Smooth muscle cell (in vitro differentiated cells): ENCODE measurements around the gene RADIL. TPM values are rescaled to one million over a fixed set of nuclear protein-coding genes. Genes with fewer than 3 reads are reported as not detected.

Source experiments
- DNase-seq: peaks from one replicate; lab custom pipeline; 2025; ENCODE audit not compliant: unreplicated experiment; lab: John Stamatoyannopoulos, UW
- H2AFZ ChIP-seq: fragments of 200-600 bp; sonication (generic); 2 replicates; pipeline ENCODE4 v1.6.0; 2016; ENCODE audit warnings: antibody characterized with exemption, low read depth, mild to moderate bottlenecking
- H3F3A ChIP-seq: fragments of 200-600 bp; sonication (generic); 2 replicates; pipeline ENCODE4 v1.6.0; 2017; ENCODE audit warnings: antibody characterized with exemption, low read depth
- H3K27ac ChIP-seq: fragments of 200-600 bp; sonication (generic); 2 replicates; pipeline ENCODE4 v1.5.1; 2016; ENCODE audit warnings: low read depth, mild to moderate bottlenecking
- H3K27me3 ChIP-seq: fragments of 200-600 bp; sonication (generic); 2 replicates; pipeline ENCODE4 v1.6.1; 2016; ENCODE audit warnings: low read depth, mild to moderate bottlenecking
- H3K36me3 ChIP-seq: fragments of 200-600 bp; sonication (generic); 2 replicates; pipeline ENCODE4 v1.5.1; 2016; ENCODE audit warnings: low read depth
- H3K4me1 ChIP-seq: fragments of 200-600 bp; sonication (generic); 2 replicates; pipeline ENCODE4 v1.5.1; 2016; ENCODE audit warnings: low read depth
- H3K4me2 ChIP-seq: fragments of 200-600 bp; sonication (generic); 2 replicates; pipeline ENCODE4 v1.6.0; 2016; ENCODE audit warnings: mild to moderate bottlenecking
- H3K4me3 ChIP-seq: fragments of 200-600 bp; sonication (generic); 2 replicates; pipeline ENCODE4 v1.5.1; 2016; ENCODE audit warnings: mild to moderate bottlenecking
- H3K79me2 ChIP-seq: fragments of 200-600 bp; sonication (generic); 2 replicates; pipeline ENCODE4 v1.6.0; 2016; ENCODE audit warnings: low read depth, mild to moderate bottlenecking
- H3K9ac ChIP-seq: fragments of 200-600 bp; sonication (generic); 2 replicates; pipeline ENCODE4 v1.6.0; 2016; ENCODE audit warnings: low read depth
- H3K9me3 ChIP-seq: fragments of 200-600 bp; sonication (generic); replicated peaks from 2 replicates; pipeline ENCODE4 v1.5.1; 2016; ENCODE audit warnings: low read depth
- H4K20me1 ChIP-seq: fragments of 200-600 bp; sonication (generic); 2 replicates; pipeline ENCODE4 v1.6.0; 2016; ENCODE audit warnings: low read depth
- CTCF ChIP-seq: fragments of 200-600 bp; sonication (generic); IDR thresholded peaks from 2 replicates; pipeline ENCODE4 v1.5.1; 2017; ENCODE audit warnings: borderline replicate concordance, mild to moderate bottlenecking, antibody characterized with exemption; ENCODE audit not compliant: insufficient read depth, poor library complexity, severe bottlenecking
- WGBS: methylation state at CpG from one replicate; pipeline ENCODE4 v1.1.7; 2016; ENCODE audit warnings: low lambda C conversion rate; 5-methylcytosine and 5-hydroxymethylcytosine counted together
- polyA plus RNA-seq: library from polyadenylated mRNA; unstranded; fragments of >200 nt; fragmentation: Nextera tagmentation; extraction: Ambion mirVana; gene quantifications from 2 replicates; pipeline ENCODE4 v1.2.1, GENCODE V29; 2016
- total RNA-seq: library from RNA; depleted of rRNA; stranded (reverse); fragments of >200 nt; gene quantifications from 2 replicates; pipeline ENCODE4 v1.2.3, GENCODE V29; 2014

The RADIL gene
- total and polyA plus RNA-seq, 2 experiments from 2014 or later = 4.7 to 10.7 TPM

DNA sequence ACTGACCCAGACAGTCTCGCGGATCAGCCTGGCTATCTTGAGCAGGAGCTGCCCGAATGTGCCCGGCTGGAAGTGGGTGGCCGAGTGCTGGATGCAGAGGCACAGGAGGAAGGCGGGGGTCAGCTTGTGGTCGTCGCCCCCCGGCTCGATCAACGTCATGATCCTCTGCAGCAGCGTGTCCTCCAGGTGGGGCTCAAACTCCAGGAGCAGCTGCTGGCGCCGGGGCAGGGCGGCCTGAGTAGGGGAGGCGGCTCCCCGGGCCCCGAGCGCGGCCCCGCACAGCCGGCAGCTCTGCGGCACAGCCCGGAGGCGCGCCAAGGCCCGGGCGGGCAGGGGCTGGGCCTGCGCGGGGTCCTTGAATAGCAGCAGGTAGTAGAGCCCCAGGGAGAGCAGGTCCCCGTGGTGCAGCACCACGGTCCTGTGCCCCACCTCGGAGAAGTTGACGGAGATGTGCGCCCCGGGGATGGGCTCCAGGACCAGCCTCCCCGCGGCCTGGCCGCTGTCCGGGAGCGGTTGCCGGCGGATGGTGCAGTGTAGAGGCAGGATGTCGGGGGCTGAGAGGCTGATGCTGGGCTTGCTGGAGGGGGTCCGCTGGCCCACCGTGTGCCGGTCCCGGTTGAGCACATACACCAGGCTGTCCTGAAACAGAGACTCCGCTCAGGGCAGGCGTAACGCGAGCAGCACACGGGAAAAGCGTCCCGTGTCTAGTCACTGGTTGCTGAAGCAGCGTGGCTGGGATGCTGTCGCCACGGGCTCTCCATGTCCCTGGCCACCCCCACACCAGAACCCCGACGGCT is 48.7 kb downstream of the RADIL start:
- no peaks in the 10 kb centered on the region for H3F3A ChIP-seq
- H3K36me3 ChIP-seq = no peaks in the 10 kb centered on the region
- H3K27ac ChIP-seq = no peak overlapping the region
- 96% methylated on average over 43 of the region's 60 CpGs for WGBS
- H3K4me1 ChIP-seq = peaks cover 6% of the 10 kb centered on the region
- DNase-seq = no peak
- no peak overlapping the region for H3K4me2 ChIP-seq
- H4K20me1 ChIP-seq = no peaks in the 10 kb centered on the region
- H3K4me3 ChIP-seq = no peak overlapping the region
- no peaks in the 10 kb centered on the region for H3K79me2 ChIP-seq
- no peak overlapping the region for H2AFZ ChIP-seq
- no peaks in the 10 kb centered on the region for H3K9me3 ChIP-seq
- H3K9ac ChIP-seq = no peak overlapping the region
- TF ChIP-seq CTCF = no peak
- H3K27me3 ChIP-seq = no peaks in the 10 kb centered on the region

GRCh38 chr7:4833691-4834600 is 49.6 kb downstream of the RADIL start:
- Histone ChIP-seq H3F3A (no peaks in the 10 kb centered on the region), H3K9ac (no peak overlapping the region), H3K27me3 (no peaks in the 10 kb centered on the region), H4K20me1 (no peaks in the 10 kb centered on the region), H3K4me2 (no peak overlapping the region), H3K79me2 (no peaks in the 10 kb centered on the region), H3K4me1 (peaks cover 6% of the 10 kb centered on the region), H3K9me3 (no peaks in the 10 kb centered on the region), H3K36me3 (no peaks in the 10 kb centered on the region), H2AFZ (no peak overlapping the region), H3K4me3 (no peak overlapping the region), H3K27ac (no peak overlapping the region)
- TF ChIP-seq CTCF = no peak
- no peak for DNase-seq
- WGBS = 79% methylated on average over 36 of the region's 36 CpGs

- no peak overlapping the region for H2AFZ ChIP-seq
- no peak overlapping the region for H3K4me3 ChIP-seq
- no peak for DNase-seq
- no peak for TF ChIP-seq CTCF
- WGBS = 89% methylated on average over 17 of the region's 17 CpGs
- no peak overlapping the region for H3K4me2 ChIP-seq
- no peaks in the 10 kb centered on the region for H4K20me1 ChIP-seq
- H3K9ac ChIP-seq = no peak overlapping the region
- no peaks in the 10 kb centered on the region for H3K36me3 ChIP-seq
- H3K9me3 ChIP-seq = no peaks in the 10 kb centered on the region
- H3K79me2 ChIP-seq = no peaks in the 10 kb centered on the region
- H3K4me1 ChIP-seq = peaks cover 6% of the 10 kb centered on the region
- no peaks in the 10 kb centered on the region for H3K27me3 ChIP-seq
- no peak overlapping the region for H3K27ac ChIP-seq
- no peaks in the 10 kb centered on the region for H3F3A ChIP-seq
Measured at GRCh38 chr7:4833176-4833575, 50.3 kb downstream of the RADIL start.
